ENCODE measurements around the gene DNAAF1.

DNAAF1 gene

GRCh38 chr16:84169765-84170310 lies 24.7 kb downstream of the DNAAF1 start:
- FAIRE-seq = no peak
- TF ChIP-seq POLR2A (IDR thresholded peaks at IDR 0.05; ENCODE audit: low read depth, low read length) (no peak), POU2F2 (IDR thresholded peaks at IDR 0.05; ENCODE audit: low read depth, low read length) (no peak), PAX5 (IDR thresholded peaks at IDR 0.05; ENCODE audit: insufficient read depth, low read length, severe bottlenecking) (no peak), SPI1 (IDR thresholded peaks at IDR 0.05; ENCODE audit: low read depth, low read length) (no peak)
- no peak for DNase-seq (ENCODE audit: insufficient read length, low spot score)

GRCh38 chr16:84174396-84174795 lies 29.3 kb downstream of the DNAAF1 start:
- DNase-seq (ENCODE audit: insufficient read length, low spot score) (no peak), FAIRE-seq (no peak)
- TF ChIP-seq POU2F2 (IDR thresholded peaks at IDR 0.05; ENCODE audit: low read depth, low read length) = no peak
- TF ChIP-seq PAX5 (IDR thresholded peaks at IDR 0.05; ENCODE audit: insufficient read depth, low read length, severe bottlenecking) = no peak
- TF ChIP-seq TAF1 (IDR thresholded peaks at IDR 0.05; ENCODE audit: low read depth, low read length) = no peak
- no peak for TF ChIP-seq POLR2AphosphoS5 (IDR thresholded peaks at IDR 0.05; ENCODE audit: low read depth, low read length)
- no peak for TF ChIP-seq POLR2A (IDR thresholded peaks at IDR 0.05; ENCODE audit: low read depth, low read length)
- TF ChIP-seq SPI1 (IDR thresholded peaks at IDR 0.05; ENCODE audit: low read depth, low read length) = no peak

GRCh38 chr16:84175350-84176081 lies 30.4 kb downstream of the DNAAF1 start:
- DNase-seq (ENCODE audit: insufficient read length, low spot score) = no peak
- FAIRE-seq = peak; percentile 40

GRCh38 chr16:84176192-84177053 lies 31.3 kb downstream of the DNAAF1 start:
- DNase-seq (ENCODE audit: insufficient read length, low spot score) = no peak

More at GRCh38 chr16:84175350-84176081, 30.4 kb downstream of the DNAAF1 start:
- no peak for TF ChIP-seq TAF1 (IDR thresholded peaks at IDR 0.05; ENCODE audit: low read depth, low read length)
- peak; percentile 85 for TF ChIP-seq SPI1 (IDR thresholded peaks at IDR 0.05; ENCODE audit: low read depth, low read length)
- no peak for TF ChIP-seq POU2F2 (IDR thresholded peaks at IDR 0.05; ENCODE audit: low read depth, low read length)
- TF ChIP-seq PAX5 (IDR thresholded peaks at IDR 0.05; ENCODE audit: insufficient read depth, low read length, severe bottlenecking) = no peak
- no peak for TF ChIP-seq POLR2A (IDR thresholded peaks at IDR 0.05; ENCODE audit: low read depth, low read length)
- TF ChIP-seq POLR2AphosphoS5 (IDR thresholded peaks at IDR 0.05; ENCODE audit: low read depth, low read length) = no peak

GRCh38 chr16:84177741-84178073 lies 32.6 kb downstream of the DNAAF1 start:
- TF ChIP-seq POU2F2 (IDR thresholded peaks at IDR 0.05; ENCODE audit: low read depth, low read length) = no peak
- no peak for TF ChIP-seq PAX5 (IDR thresholded peaks at IDR 0.05; ENCODE audit: insufficient read depth, low read length, severe bottlenecking)
- TF ChIP-seq POLR2A (IDR thresholded peaks at IDR 0.05; ENCODE audit: low read depth, low read length) = no peak
- no peak for TF ChIP-seq SPI1 (IDR thresholded peaks at IDR 0.05; ENCODE audit: low read depth, low read length)
- TF ChIP-seq TAF1 (IDR thresholded peaks at IDR 0.05; ENCODE audit: low read depth, low read length) = no peak
- TF ChIP-seq POLR2AphosphoS5 (IDR thresholded peaks at IDR 0.05; ENCODE audit: low read depth, low read length) = no peak
- DNase-seq (ENCODE audit: insufficient read length, low spot score) (no peak), FAIRE-seq (no peak)

More at GRCh38 chr16:84176192-84177053, 31.3 kb downstream of the DNAAF1 start:
- FAIRE-seq = no peak
- TF ChIP-seq TAF1 (IDR thresholded peaks at IDR 0.05; ENCODE audit: low read depth, low read length) (no peak), POU2F2 (IDR thresholded peaks at IDR 0.05; ENCODE audit: low read depth, low read length) (no peak), POLR2AphosphoS5 (IDR thresholded peaks at IDR 0.05; ENCODE audit: low read depth, low read length) (0 out of 2 replicates have a peak, but pooled peaks have one; percentile 43), PAX5 (IDR thresholded peaks at IDR 0.05; ENCODE audit: insufficient read depth, low read length, severe bottlenecking) (no peak)

- TF ChIP-seq POLR2AphosphoS5 (IDR thresholded peaks at IDR 0.05; ENCODE audit: low read depth, low read length) = no peak
- no peak for TF ChIP-seq SPI1 (IDR thresholded peaks at IDR 0.05; ENCODE audit: low read depth, low read length)
- TF ChIP-seq PAX5 (IDR thresholded peaks at IDR 0.05; ENCODE audit: insufficient read depth, low read length, severe bottlenecking) = no peak
- no peak for TF ChIP-seq TAF1 (IDR thresholded peaks at IDR 0.05; ENCODE audit: low read depth, low read length)
- TF ChIP-seq POU2F2 (IDR thresholded peaks at IDR 0.05; ENCODE audit: low read depth, low read length) = no peak
- FAIRE-seq (no peak), DNase-seq (ENCODE audit: insufficient read length, low spot score) (no peak)
These were observed 33.1 kb downstream of the DNAAF1 start for GRCh38 chr16:84178146-84178765.

GRCh38 chr16:84178892-84179611 lies 33.9 kb downstream of the DNAAF1 start:
- FAIRE-seq (no peak), DNase-seq (ENCODE audit: insufficient read length, low spot score) (no peak)
- TF ChIP-seq POLR2AphosphoS5 (IDR thresholded peaks at IDR 0.05; ENCODE audit: low read depth, low read length) (no peak), TAF1 (IDR thresholded peaks at IDR 0.05; ENCODE audit: low read depth, low read length) (no peak), SPI1 (IDR thresholded peaks at IDR 0.05; ENCODE audit: low read depth, low read length) (no peak), POLR2A (IDR thresholded peaks at IDR 0.05; ENCODE audit: low read depth, low read length) (no peak), POU2F2 (IDR thresholded peaks at IDR 0.05; ENCODE audit: low read depth, low read length) (no peak)

- DNase-seq (ENCODE audit: insufficient read length, low spot score) = no peak
- no peak for TF ChIP-seq POLR2AphosphoS5 (IDR thresholded peaks at IDR 0.05; ENCODE audit: low read depth, low read length)
- TF ChIP-seq POLR2A (IDR thresholded peaks at IDR 0.05; ENCODE audit: low read depth, low read length) = no peak
- TF ChIP-seq TAF1 (IDR thresholded peaks at IDR 0.05; ENCODE audit: low read depth, low read length) = no peak
- TF ChIP-seq SPI1 (IDR thresholded peaks at IDR 0.05; ENCODE audit: low read depth, low read length) = no peak
- no peak for TF ChIP-seq POU2F2 (IDR thresholded peaks at IDR 0.05; ENCODE audit: low read depth, low read length)
- no peak for TF ChIP-seq PAX5 (IDR thresholded peaks at IDR 0.05; ENCODE audit: insufficient read depth, low read length, severe bottlenecking)
- FAIRE-seq = no peak
These were observed 34.7 kb downstream of the DNAAF1 start for GRCh38 chr16:84179612-84180320.
